H1 (cell line): ENCODE results near the gene CFH. TPM values are rescaled to one million over a fixed set of nuclear protein-coding genes. Genes with fewer than 3 reads are reported as not detected.

Experiments
- CTCF ChIA-PET: fragments of 300-600 bp; sonication (Branson Sonifier 250); formaldehyde crosslinking; loops from one replicate; lab custom pipeline; 2021; ENCODE audit not compliant: partially characterized antibody; lab: Charles Lee
- POLR2A ChIA-PET: fragments of 300-600 bp; sonication (Branson Sonifier 250); formaldehyde crosslinking; loops from one replicate; lab custom pipeline; 2021; ENCODE audit warnings: inconsistent platforms; ENCODE audit not compliant: partially characterized antibody; lab: Charles Lee
- DNase-seq, 2 experiments: peaks; one replicate each; pipeline versions ENCODE4 v3.0.0 to v3.0.0-alpha.2; 2010 to 2022; ENCODE audit warnings: low spot score in 2 of 2, low read depth in 1 of 2, mixed read lengths in 1 of 2
- FAIRE-seq: peaks from 2 replicates; lab custom pipeline; 2011; peaks lifted over from hg19 to GRCh38; lab: Jason Lieb, UNC
- H2AFZ ChIP-seq: 2 replicates; pipeline ENCODE4 v1.8.1; 2012; ENCODE audit warnings: low read length, inconsistent platforms
- H2AK5ac ChIP-seq: 2 replicates; pipeline ENCODE4 v1.6.1; 2013; ENCODE audit warnings: low read depth, low read length
- H2BK120ac ChIP-seq: replicated peaks from 2 replicates; pipeline ENCODE3; 2013; ENCODE audit warnings: low read depth, low read length, inconsistent platforms
- H2BK12ac ChIP-seq: 2 replicates; pipeline ENCODE4 v1.6.1; 2013; ENCODE audit warnings: low read depth, low read length
- H2BK15ac ChIP-seq: 2 replicates; pipeline ENCODE4 v1.6.1; 2013; ENCODE audit warnings: low read length
- H2BK20ac ChIP-seq: 2 replicates; pipeline ENCODE4 v1.6.1; 2013; ENCODE audit warnings: low read length
- H2BK5ac ChIP-seq: 2 replicates; pipeline ENCODE4 v1.6.1; 2013; ENCODE audit warnings: low read depth, low read length
- H3K14ac ChIP-seq: 2 replicates; pipeline ENCODE4 v1.6.1; 2013; ENCODE audit warnings: inconsistent platforms; ENCODE audit not compliant: insufficient read length
- H3K18ac ChIP-seq: 2 replicates; pipeline ENCODE4 v1.6.1; 2013; ENCODE audit warnings: low read length; ENCODE audit errors: extremely low read depth
- H3K23ac ChIP-seq: 2 replicates; pipeline ENCODE4 v1.6.1; 2013; ENCODE audit warnings: inconsistent platforms; ENCODE audit not compliant: insufficient read length
- H3K23me2 ChIP-seq: 2 replicates; pipeline ENCODE4 v1.6.1; 2013; ENCODE audit warnings: low read depth, low read length
- H3K27ac ChIP-seq: 2 replicates; pipeline ENCODE4 v1.6.1; 2011; ENCODE audit warnings: low read depth, low read length, inconsistent platforms
- H3K27me3 ChIP-seq, 4 experiments: replicated peaks in 1 of 4; 1 replicate in 1 of 4; 2 replicates in 3 of 4; pipeline versions ENCODE4 v1.6.1 to v1.8.1; 2011 to 2013; ENCODE audit warnings: low read length in 3 of 4, mild to moderate bottlenecking in 3 of 4, inconsistent platforms in 2 of 4, mixed read lengths in 2 of 4, moderate library complexity in 1 of 4; ENCODE audit not compliant: control insufficient read depth in 3 of 4, insufficient read depth in 3 of 4; ENCODE audit errors: extremely low read depth in 1 of 4
- H3K36me3 ChIP-seq, 4 experiments: 2 replicates each; pipeline versions ENCODE4 v1.6.1 to v1.8.1; 2011 to 2013; ENCODE audit warnings: mild to moderate bottlenecking in 4 of 4, low read length in 3 of 4, moderate library complexity in 2 of 4, control low read depth in 1 of 4, inconsistent platforms in 1 of 4; ENCODE audit not compliant: insufficient read depth in 4 of 4, control insufficient read depth in 2 of 4
- H3K4ac ChIP-seq: replicated peaks from 2 replicates; pipeline ENCODE3; 2013; ENCODE audit warnings: low read length, low read depth, mixed read lengths, inconsistent platforms; ENCODE audit not compliant: insufficient read length
- H3K4me1 ChIP-seq, 4 experiments: replicated peaks in 1 of 4; 1 replicate in 1 of 4; 2 replicates in 3 of 4; pipeline versions ENCODE4 v1.6.1 to v1.8.1; 2011 to 2013; ENCODE audit warnings: low read length in 3 of 4, inconsistent platforms in 2 of 4, mixed read lengths in 1 of 4; ENCODE audit not compliant: insufficient read depth in 4 of 4, control insufficient read depth in 3 of 4
- H3K4me2 ChIP-seq, 2 experiments: 2 replicates each; pipeline versions ENCODE4 v1.6.1 to v1.8.1; 2011 to 2013; ENCODE audit warnings: low read depth in 2 of 2, low read length in 2 of 2, control low read depth in 1 of 2, inconsistent platforms in 1 of 2, mild to moderate bottlenecking in 1 of 2; ENCODE audit not compliant: insufficient read depth in 1 of 2
- H3K4me3 ChIP-seq, 4 experiments: fragments of 200-600, 300-600 bp in 1 of 4; sonication (generic), shearing (Covaris generic), sonication (Bioruptor Twin) in 1 of 4; 2 replicates each; pipeline versions ENCODE4 v1.5.1 to v1.8.1; 2011 to 2016; ENCODE audit warnings: low read length in 4 of 4, low read depth in 3 of 4, control low read depth in 2 of 4, inconsistent platforms in 2 of 4, mild to moderate bottlenecking in 2 of 4, mixed read lengths in 1 of 4, moderate library complexity in 1 of 4; ENCODE audit not compliant: insufficient read depth in 2 of 4; ENCODE audit errors: extremely low read depth in 1 of 4
- H3K56ac ChIP-seq: replicated peaks from 2 replicates; pipeline ENCODE3; 2013; ENCODE audit warnings: low read depth, mild to moderate bottlenecking, mixed read lengths, low read length, inconsistent platforms; ENCODE audit not compliant: insufficient read length
- H3K79me1 ChIP-seq: 2 replicates; pipeline ENCODE4 v1.6.1; 2013; ENCODE audit warnings: low read depth, low read length, control low read depth
- H3K79me2 ChIP-seq, 2 experiments: 2 replicates each; pipeline versions ENCODE4 v1.6.1 to v1.8.1; 2012 to 2013; ENCODE audit warnings: low read length in 2 of 2, mild to moderate bottlenecking in 2 of 2, inconsistent platforms in 1 of 2; ENCODE audit not compliant: insufficient read depth in 2 of 2, control insufficient read depth in 1 of 2
- H3K9ac ChIP-seq, 4 experiments: replicated peaks in 1 of 4; 1 replicate in 1 of 4; 2 replicates in 3 of 4; pipeline versions ENCODE4 v1.6.1 to v1.8.1; 2011 to 2013; ENCODE audit warnings: low read depth in 3 of 4, low read length in 3 of 4, control low read depth in 2 of 4, mild to moderate bottlenecking in 2 of 4, moderate library complexity in 2 of 4, inconsistent platforms in 1 of 4; ENCODE audit errors: extremely low read depth in 1 of 4
- H3K9me3 ChIP-seq, 2 experiments: 2 replicates each; pipeline versions ENCODE4 v1.6.1 to v1.8.1; 2012 to 2013; ENCODE audit warnings: mild to moderate bottlenecking in 2 of 2, moderate library complexity in 2 of 2, control low read depth in 1 of 2, inconsistent platforms in 1 of 2, low read depth in 1 of 2, low read length in 1 of 2, mixed read lengths in 1 of 2; ENCODE audit not compliant: insufficient read depth in 2 of 2
- H4K20me1 ChIP-seq, 2 experiments: replicated peaks in 1 of 2; 2 replicates each; pipeline versions ENCODE3 to v1.8.1; 2011 to 2013; ENCODE audit warnings: inconsistent platforms in 2 of 2, low read length in 2 of 2, mild to moderate bottlenecking in 1 of 2; ENCODE audit not compliant: insufficient read depth in 2 of 2, control insufficient read depth in 1 of 2
- H4K5ac ChIP-seq: 2 replicates; pipeline ENCODE4 v1.6.1; 2013; ENCODE audit warnings: low read length, low read depth, mixed read lengths, inconsistent platforms; ENCODE audit not compliant: insufficient read length
- H4K8ac ChIP-seq: 2 replicates; pipeline ENCODE4 v1.8.0; 2013; ENCODE audit warnings: mild to moderate bottlenecking, moderate library complexity, low read length, inconsistent platforms; ENCODE audit not compliant: insufficient read depth; ENCODE audit errors: extremely low read depth
- H4K91ac ChIP-seq: replicated peaks from 2 replicates; pipeline ENCODE3; 2013; ENCODE audit warnings: low read length, mixed read lengths, inconsistent platforms; ENCODE audit not compliant: insufficient read length
- BACH1 ChIP-seq: IDR thresholded peaks from 2 replicates; pipeline ENCODE4 v1.6.1; 2012; ENCODE audit warnings: low read length, improper control_type of control experiment
- BRCA1 ChIP-seq: IDR thresholded peaks from 2 replicates; pipeline ENCODE4 v1.6.1; 2012; ENCODE audit warnings: low read depth, low read length, improper control_type of control experiment
- CREB1 ChIP-seq: IDR thresholded peaks from 2 replicates; pipeline ENCODE4 v1.6.1; 2012; ENCODE audit warnings: inconsistent platforms
- EGR1 ChIP-seq: IDR thresholded peaks from 2 replicates; pipeline ENCODE4 v1.6.1; 2011; ENCODE audit warnings: low read depth, low read length, borderline replicate concordance
- MAFK ChIP-seq: IDR thresholded peaks from 2 replicates; pipeline ENCODE4 v1.6.1; 2012; ENCODE audit warnings: low read depth, mild to moderate bottlenecking, improper control_type of control experiment, low read length
- POLR2A ChIP-seq, 2 experiments: IDR thresholded peaks; 1 replicate in 1 of 2; 2 replicates in 1 of 2; pipeline ENCODE4 v1.6.1; 2011; ENCODE audit warnings: low read depth in 2 of 2, low read length in 2 of 2, mild to moderate bottlenecking in 2 of 2; ENCODE audit errors: control extremely low read depth in 1 of 2
- RAD21 ChIP-seq, 2 experiments: IDR thresholded peaks in 1 of 2; conservative IDR thresholded peaks in 1 of 2; 2 replicates each; pipeline ENCODE4 v1.6.1; 2011; ENCODE audit warnings: low read depth in 2 of 2, low read length in 2 of 2, improper control_type of control experiment in 1 of 2, inconsistent platforms in 1 of 2, mild to moderate bottlenecking in 1 of 2, moderate library complexity in 1 of 2
- SIRT6 ChIP-seq: IDR thresholded peaks from one replicate; pipeline ENCODE4 v1.7.1; 2012; ENCODE audit warnings: low read length, inconsistent platforms
- TEAD4 ChIP-seq: IDR thresholded peaks from 2 replicates; pipeline ENCODE4 v1.6.1; 2012; ENCODE audit warnings: low read depth, low read length, inconsistent platforms, mixed read lengths
- WGBS, 2 experiments: shearing (Covaris generic) in 1 of 2; methylation state at CpG; one replicate each; pipeline versions ENCODE4 v1.1.6 to v1.1.7; 2013 to 2015; ENCODE audit warnings: low lambda C conversion rate in 2 of 2, mixed read lengths in 2 of 2, inconsistent platforms in 1 of 2, low coverage in 1 of 2, missing lambda C conversion rate in 1 of 2; ENCODE audit not compliant: insufficient replicate concordance in 2 of 2, insufficient coverage in 1 of 2, insufficient read length in 1 of 2; ENCODE audit errors: extremely low coverage in 1 of 2, missing lambda C conversion rate in 1 of 2; 5-methylcytosine and 5-hydroxymethylcytosine counted together
- polyA plus RNA-seq, 7 experiments: library from polyadenylated mRNA; depleted of rRNA in 3 of 7; stranded (reverse) in 5 of 7; unstranded in 2 of 7; fragments of >200 nt in 5 of 7; fragments of 200-250 nt in 2 of 7; gene quantifications; 1 replicate in 5 of 7; 2 replicates in 1 of 7; 4 replicates in 1 of 7; pipeline versions ENCODE4 v1.2.1 to v1.2.3, GENCODE V29; 2011 to 2013; ENCODE audit warnings: missing spikeins in 2 of 7, mixed read lengths in 2 of 7
- total RNA-seq: library from RNA; stranded (reverse); fragmentation: NEBNext Ultra II Directional; extraction: Animal tissue kit (Norgen Biotek cat#: 25700); gene quantifications from 2 replicates; pipeline ENCODE4 v1.2.1, GENCODE V29; 2021
- TF ChIP-seq, protein P1 (sequence below), 3 experiments: IDR thresholded peaks; 1 replicate in 2 of 3; 2 replicates in 1 of 3; pipeline versions ENCODE4 v1.5.1 to v1.6.1; 2011; ENCODE audit warnings: low read length in 3 of 3, mild to moderate bottlenecking in 3 of 3, inconsistent platforms in 2 of 3, low read depth in 1 of 3, moderate library complexity in 1 of 3; ENCODE audit not compliant: insufficient read depth in 1 of 3; ENCODE audit errors: control extremely low read depth in 1 of 3

Gene CFH
- total and polyA plus RNA-seq, 2 of the 8 experiments (the other 6 are each of a cell fraction or from before 2014, with no cell fraction given): not detected

DNA sequence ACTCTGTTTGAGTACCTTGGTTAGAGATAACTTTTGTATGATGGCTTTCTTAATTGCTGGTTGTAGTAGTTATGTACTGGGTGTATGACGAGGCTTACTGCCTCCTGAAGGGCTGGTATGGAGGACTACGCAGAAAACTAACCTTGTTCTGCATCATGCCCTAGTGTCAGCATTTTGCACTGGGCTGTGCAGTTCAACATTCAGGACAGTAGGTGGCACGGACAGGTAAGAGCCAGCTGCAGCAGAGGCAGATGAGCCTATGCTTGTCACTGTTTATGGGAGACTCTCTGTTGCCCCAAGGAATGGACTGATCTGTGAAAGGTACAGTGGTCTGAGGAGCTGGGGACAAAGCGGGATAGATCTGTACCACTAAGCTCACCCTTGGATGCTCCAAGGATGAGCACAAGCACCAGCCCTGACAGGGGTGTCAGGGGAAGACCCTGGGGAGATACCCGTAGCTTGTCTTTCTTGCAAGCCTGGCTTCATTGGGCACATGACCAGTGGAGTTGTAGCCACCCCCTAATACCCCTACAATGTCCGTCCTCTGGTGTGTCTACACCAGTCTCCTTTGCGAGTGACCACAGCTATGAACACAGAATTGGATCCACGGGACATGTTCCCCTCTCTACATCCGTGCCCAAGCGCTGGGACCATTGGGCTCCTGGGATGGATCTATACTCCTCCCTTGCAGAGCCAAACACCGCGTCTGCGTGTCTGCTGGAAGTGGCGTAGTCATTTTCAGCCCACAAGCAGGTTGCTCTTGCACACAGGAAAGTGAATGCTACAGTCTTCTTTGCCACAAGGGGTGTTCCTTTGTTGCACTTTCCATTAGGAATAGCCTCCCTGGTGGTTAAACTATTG, 71.7 kb downstream of the CFH start:
- Histone ChIP-seq H3K23ac (no peak overlapping the region), H3K79me1 (no peaks in the 10 kb centered on the region), H3K79me2 (no peaks in the 10 kb centered on the region), H3K4ac (no peak overlapping the region), H4K8ac (no peak overlapping the region; the same call in 1 of the 2 replicates), H3K14ac (no peak overlapping the region), H2BK12ac (no peak overlapping the region), H4K20me1 (no peaks in the 10 kb centered on the region), H3K4me3 (no peak overlapping the region), H4K91ac (no peak overlapping the region), H2BK120ac (no peak overlapping the region), H3K4me1 (no peaks in the 10 kb centered on the region), H3K4me2 (no peak overlapping the region), H2BK5ac (no peak overlapping the region), H3K9me3 (no peaks in the 10 kb centered on the region), H3K18ac (no peak overlapping the region), H3K56ac (no peak overlapping the region), H2AK5ac (no peak overlapping the region), H2AFZ (peak overlapping the region; percentile 90), H4K5ac (no peak overlapping the region), H3K23me2 (no peaks in the 10 kb centered on the region; the same call in 1 of the 2 replicates), H3K9ac (no peak overlapping the region), H3K27ac (no peak overlapping the region), H3K36me3 (no peaks in the 10 kb centered on the region), H2BK15ac (no peak overlapping the region), H2BK20ac (no peak overlapping the region), H3K27me3 (no peaks in the 10 kb centered on the region)
- no peak for TF ChIP-seq EGR1
- no peak for TF ChIP-seq BRCA1
- peak; percentile 93 for TF ChIP-seq TEAD4
- TF ChIP-seq CREB1: peak; percentile 41; the same call in 1 of the 2 replicates
- no peak for TF ChIP-seq SIRT6
- peak; percentile 62; the same call in 1 of the 2 replicates for TF ChIP-seq MAFK
- no peak for TF ChIP-seq POLR2A (IDR thresholded peaks at IDR 0.05; ENCODE audit: control extremely low read depth in 1 of 2, low read depth in 2 of 2, low read length in 2 of 2)
- TF ChIP-seq RAD21 (IDR thresholded peaks at IDR 0.05 in 1 of 2, conservative IDR thresholded peaks at IDR 0.05 in 1 of 2; ENCODE audit: low read depth in 2 of 2, low read length in 2 of 2): peak; percentile 77 to 85
- TF ChIP-seq BACH1: no peak
- TF ChIP-seq, protein P1, sequence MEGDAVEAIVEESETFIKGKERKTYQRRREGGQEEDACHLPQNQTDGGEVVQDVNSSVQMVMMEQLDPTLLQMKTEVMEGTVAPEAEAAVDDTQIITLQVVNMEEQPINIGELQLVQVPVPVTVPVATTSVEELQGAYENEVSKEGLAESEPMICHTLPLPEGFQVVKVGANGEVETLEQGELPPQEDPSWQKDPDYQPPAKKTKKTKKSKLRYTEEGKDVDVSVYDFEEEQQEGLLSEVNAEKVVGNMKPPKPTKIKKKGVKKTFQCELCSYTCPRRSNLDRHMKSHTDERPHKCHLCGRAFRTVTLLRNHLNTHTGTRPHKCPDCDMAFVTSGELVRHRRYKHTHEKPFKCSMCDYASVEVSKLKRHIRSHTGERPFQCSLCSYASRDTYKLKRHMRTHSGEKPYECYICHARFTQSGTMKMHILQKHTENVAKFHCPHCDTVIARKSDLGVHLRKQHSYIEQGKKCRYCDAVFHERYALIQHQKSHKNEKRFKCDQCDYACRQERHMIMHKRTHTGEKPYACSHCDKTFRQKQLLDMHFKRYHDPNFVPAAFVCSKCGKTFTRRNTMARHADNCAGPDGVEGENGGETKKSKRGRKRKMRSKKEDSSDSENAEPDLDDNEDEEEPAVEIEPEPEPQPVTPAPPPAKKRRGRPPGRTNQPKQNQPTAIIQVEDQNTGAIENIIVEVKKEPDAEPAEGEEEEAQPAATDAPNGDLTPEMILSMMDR (IDR thresholded peaks at IDR 0.05; ENCODE audit: control extremely low read depth in 1 of 3, insufficient read depth in 1 of 3, low read depth in 1 of 3, low read length in 3 of 3): peak; percentile 90 to 96 (median 92)
- DNase-seq (peak; percentile 53 to 81), FAIRE-seq (peak; percentile 98)
- POLR2A ChIA-PET: no interaction called here
- WGBS, 2 experiments: 82% methylated on average over 14 of the region's 14 CpGs; no CpG with 5 or more reads in 1 of the 2 experiments
- CTCF ChIA-PET: interaction anchor here (0.6 to 3.1 kb wide), 33 partner anchors 10 to 1429 kb away, joined by 3 to 21 read pairs (median 4); no protein-coding TSS in a partner anchor
